Measurements from ENCODE around the gene ATP2B3. TPM values are rescaled to one million over a fixed set of nuclear protein-coding genes. Genes with fewer than 3 reads are reported as not detected.

ATP2B3 gene
- total RNA-seq, 1 experiment from 2014 or later: 0.35 TPM

DNA sequence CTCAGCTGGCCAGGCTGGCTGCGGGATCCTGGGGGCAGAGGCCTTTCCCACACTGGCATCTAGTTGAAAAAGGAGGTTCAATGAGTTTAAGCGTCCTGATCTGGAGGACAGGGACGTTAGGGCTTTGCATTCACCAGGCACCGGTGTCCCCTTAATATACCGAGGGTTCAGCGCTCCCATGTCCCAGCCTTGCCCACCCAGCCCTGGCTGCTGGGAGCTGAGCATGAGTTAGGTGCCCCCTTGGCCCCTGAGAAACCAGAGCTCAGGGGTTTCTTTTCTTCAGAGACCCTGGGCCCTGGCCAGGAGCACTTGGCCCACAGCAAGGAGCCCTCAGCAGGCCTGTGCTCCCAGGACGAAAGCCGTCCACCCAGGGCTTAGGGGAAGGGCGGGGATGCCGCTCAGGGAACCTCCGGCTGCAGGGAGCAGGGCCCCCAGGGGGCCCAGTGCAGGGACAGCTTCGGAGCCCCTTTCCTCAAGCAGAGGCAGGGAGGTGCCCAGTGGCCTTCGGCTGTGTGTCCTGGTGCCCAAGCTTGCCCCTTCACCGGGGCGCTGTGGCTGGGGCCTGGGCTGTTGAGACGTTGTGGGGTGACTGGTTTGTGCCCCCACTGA, 108.7 kb downstream of the ATP2B3 start:
- no peak overlapping the region for H2BK120ac ChIP-seq (ENCODE audit: low read depth, low read length, poor library complexity, severe bottlenecking)
- no peaks in the 10 kb centered on the region for H3K4me1 ChIP-seq (ENCODE audit: insufficient read depth, low read length)
- H3K9me3 ChIP-seq (ENCODE audit: control insufficient read depth, low read depth, low read length): peaks cover 17% of the 10 kb centered on the region
- no peak overlapping the region for H3K23ac ChIP-seq (ENCODE audit: insufficient read length, low read depth, low read length)
- no peak overlapping the region for H3K18ac ChIP-seq (ENCODE audit: insufficient read length, low read depth, low read length)
- TF ChIP-seq, protein P1, sequence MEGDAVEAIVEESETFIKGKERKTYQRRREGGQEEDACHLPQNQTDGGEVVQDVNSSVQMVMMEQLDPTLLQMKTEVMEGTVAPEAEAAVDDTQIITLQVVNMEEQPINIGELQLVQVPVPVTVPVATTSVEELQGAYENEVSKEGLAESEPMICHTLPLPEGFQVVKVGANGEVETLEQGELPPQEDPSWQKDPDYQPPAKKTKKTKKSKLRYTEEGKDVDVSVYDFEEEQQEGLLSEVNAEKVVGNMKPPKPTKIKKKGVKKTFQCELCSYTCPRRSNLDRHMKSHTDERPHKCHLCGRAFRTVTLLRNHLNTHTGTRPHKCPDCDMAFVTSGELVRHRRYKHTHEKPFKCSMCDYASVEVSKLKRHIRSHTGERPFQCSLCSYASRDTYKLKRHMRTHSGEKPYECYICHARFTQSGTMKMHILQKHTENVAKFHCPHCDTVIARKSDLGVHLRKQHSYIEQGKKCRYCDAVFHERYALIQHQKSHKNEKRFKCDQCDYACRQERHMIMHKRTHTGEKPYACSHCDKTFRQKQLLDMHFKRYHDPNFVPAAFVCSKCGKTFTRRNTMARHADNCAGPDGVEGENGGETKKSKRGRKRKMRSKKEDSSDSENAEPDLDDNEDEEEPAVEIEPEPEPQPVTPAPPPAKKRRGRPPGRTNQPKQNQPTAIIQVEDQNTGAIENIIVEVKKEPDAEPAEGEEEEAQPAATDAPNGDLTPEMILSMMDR (conservative IDR thresholded peaks at IDR 0.05): no peak
- no peak overlapping the region for H2BK12ac ChIP-seq (ENCODE audit: insufficient read length, low read depth, low read length)
- Mint-ChIP-seq H3K9me3 (peaks cover 67 to 75% of the 10 kb centered on the region in 2 experiments), H3K4me1 (no peaks in the 10 kb centered on the region), H3K36me3 (ENCODE audit: insufficient read depth in 1 of 3, low read depth in 3 of 3) (peaks cover 0 to 7% (median 2%) of the 10 kb centered on the region in 3 experiments; a peak in 2 of 7 replicates), H3K27me3 (ENCODE audit: low read depth) (peaks cover 26% of the 10 kb centered on the region), H3K4me3 (no peak overlapping the region), H3K27ac (no peak overlapping the region)
- H3K23me2 ChIP-seq (ENCODE audit: insufficient read length, low read depth, low read length, poor library complexity, severe bottlenecking): no peaks in the 10 kb centered on the region
- no peak overlapping the region for H3K9ac ChIP-seq (ENCODE audit: extremely low read depth, insufficient read length, low read length)
- no peaks in the 10 kb centered on the region for H3K27me3 ChIP-seq (ENCODE audit: insufficient read depth, low read length)
- H2AK5ac ChIP-seq (ENCODE audit: insufficient read length, low read length): no peak overlapping the region
- H4K20me1 ChIP-seq (ENCODE audit: control insufficient read depth, insufficient read depth, insufficient read length): no peaks in the 10 kb centered on the region
- no peak overlapping the region for H2BK20ac ChIP-seq (ENCODE audit: low read depth, low read length, poor library complexity, severe bottlenecking)
- no peak overlapping the region for H3K4ac ChIP-seq (ENCODE audit: low read depth, low read length)
- H3K27ac ChIP-seq (ENCODE audit: insufficient read length, low read depth, low read length): no peak overlapping the region
- no CpG with 5 or more reads among the region's 16 CpGs for WGBS (ENCODE audit: extremely low coverage, insufficient read length, low lambda C conversion rate)
- H3K79me2 ChIP-seq (ENCODE audit: insufficient read depth, low read length): no peaks in the 10 kb centered on the region
- H2AFZ ChIP-seq (ENCODE audit: low read length): no peak overlapping the region
- H3T11ph ChIP-seq (ENCODE audit: low read length): no peak overlapping the region
- H3K79me1 ChIP-seq (ENCODE audit: insufficient read depth, low read depth, low read length, poor library complexity, severe bottlenecking): no peaks in the 10 kb centered on the region
- H2BK5ac ChIP-seq (ENCODE audit: insufficient read length, low read length): no peak overlapping the region
- H3K14ac ChIP-seq (ENCODE audit: insufficient read depth, low read length): no peak overlapping the region
- H2BK15ac ChIP-seq (ENCODE audit: low read depth, low read length): no peak overlapping the region
- H3K56ac ChIP-seq (ENCODE audit: insufficient read length, low read depth, low read length): no peak overlapping the region
- H4K8ac ChIP-seq (replicated peaks; ENCODE audit: insufficient read length, low read depth, low read length): no peak overlapping the region
- H4K5ac ChIP-seq (ENCODE audit: insufficient read length, low read depth, low read length): no peak overlapping the region
- H3K4me2 ChIP-seq (ENCODE audit: insufficient read depth, insufficient read length, low read length): no peak overlapping the region
- no peak overlapping the region for H4K91ac ChIP-seq (ENCODE audit: insufficient read length, low read depth, low read length)
- no peak for DNase-seq

Data from H9 (cell line).